LNCaP clone FGC (cell line): Measurements from ENCODE around the gene TFCP2L1.
"Not testable (repeated sequence)": the region's sequence is repeated elsewhere in the genome, so short reads cannot be mapped to it uniquely, and the experiment has no call there.

ENCODE experiments used
- DNase-seq: peaks from one replicate; pipeline ENCODE4 v3.0.0-alpha.2; 2011; ENCODE audit warnings: low read depth
- H3K4me3 ChIP-seq: 2 replicates; pipeline ENCODE4 v1.5.1; 2011; ENCODE audit warnings: mild to moderate bottlenecking, low read depth, low read length, control low read depth
- TF ChIP-seq, protein P1 (sequence below): IDR thresholded peaks from 2 replicates; pipeline ENCODE4 v1.5.1; 2012; ENCODE audit warnings: mild to moderate bottlenecking; ENCODE audit not compliant: control insufficient read depth, insufficient read depth; ENCODE audit errors: extremely low read depth

Gene TFCP2L1, protein sequence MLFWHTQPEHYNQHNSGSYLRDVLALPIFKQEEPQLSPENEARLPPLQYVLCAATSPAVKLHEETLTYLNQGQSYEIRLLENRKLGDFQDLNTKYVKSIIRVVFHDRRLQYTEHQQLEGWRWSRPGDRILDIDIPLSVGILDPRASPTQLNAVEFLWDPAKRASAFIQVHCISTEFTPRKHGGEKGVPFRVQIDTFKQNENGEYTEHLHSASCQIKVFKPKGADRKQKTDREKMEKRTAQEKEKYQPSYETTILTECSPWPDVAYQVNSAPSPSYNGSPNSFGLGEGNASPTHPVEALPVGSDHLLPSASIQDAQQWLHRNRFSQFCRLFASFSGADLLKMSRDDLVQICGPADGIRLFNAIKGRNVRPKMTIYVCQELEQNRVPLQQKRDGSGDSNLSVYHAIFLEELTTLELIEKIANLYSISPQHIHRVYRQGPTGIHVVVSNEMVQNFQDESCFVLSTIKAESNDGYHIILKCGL

DNA sequence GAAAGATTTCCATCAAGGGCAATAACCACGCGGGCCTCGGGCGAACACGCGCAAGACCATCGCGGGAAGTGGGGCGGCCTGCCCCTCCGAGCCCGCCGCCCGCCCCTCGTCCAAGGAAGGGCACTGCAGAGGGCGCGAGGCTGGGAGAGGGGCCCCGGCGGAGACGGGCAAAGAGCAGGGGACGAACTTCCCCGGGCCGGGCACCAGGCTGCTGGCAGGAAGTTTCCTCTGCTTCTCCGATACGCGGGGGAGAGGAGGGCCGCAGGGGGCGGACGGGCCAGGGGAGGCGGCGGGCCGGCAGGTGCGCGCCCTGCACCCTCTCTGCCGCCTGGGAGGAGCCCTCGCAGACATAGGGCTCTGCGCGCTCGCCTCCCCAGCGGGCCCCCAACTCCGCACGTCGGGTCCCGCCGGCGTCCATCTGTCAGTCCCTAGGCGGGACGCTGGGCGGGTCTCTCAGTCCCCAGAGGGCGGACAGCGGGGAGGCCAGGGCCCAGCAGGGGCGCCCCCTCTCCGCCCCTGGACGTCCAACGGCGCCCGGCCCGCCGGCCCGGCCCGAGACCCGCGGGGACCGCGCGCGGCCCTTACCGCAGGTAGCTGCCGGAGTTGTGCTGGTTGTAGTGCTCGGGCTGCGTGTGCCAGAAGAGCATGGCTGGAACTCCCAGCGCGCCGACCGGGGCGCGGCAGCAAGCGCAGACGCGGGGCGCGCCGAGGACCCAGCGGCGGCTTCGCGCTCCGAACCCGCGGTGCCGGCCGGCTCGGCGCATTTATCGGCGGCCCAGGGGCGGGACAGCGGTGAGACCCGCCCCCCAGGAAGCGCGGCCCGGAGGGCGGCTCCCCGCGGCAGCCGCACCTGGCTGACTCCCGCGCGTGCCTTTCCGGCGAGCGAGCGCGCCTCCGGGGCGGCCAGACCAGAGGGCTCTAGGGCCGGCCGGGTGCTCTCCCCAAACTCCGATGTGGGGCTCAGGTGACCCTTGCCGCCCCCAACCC, at the start of gene TFCP2L1:
Gene TFCP2L1 (minus strand): TSS at position 740 of the 987 bp plus-strand sequence. CDS start 93 bp downstream, at position 647.
- no peak within 1 kb of the TSS for H3K4me3 ChIP-seq
- DNase-seq: no peak

DNA sequence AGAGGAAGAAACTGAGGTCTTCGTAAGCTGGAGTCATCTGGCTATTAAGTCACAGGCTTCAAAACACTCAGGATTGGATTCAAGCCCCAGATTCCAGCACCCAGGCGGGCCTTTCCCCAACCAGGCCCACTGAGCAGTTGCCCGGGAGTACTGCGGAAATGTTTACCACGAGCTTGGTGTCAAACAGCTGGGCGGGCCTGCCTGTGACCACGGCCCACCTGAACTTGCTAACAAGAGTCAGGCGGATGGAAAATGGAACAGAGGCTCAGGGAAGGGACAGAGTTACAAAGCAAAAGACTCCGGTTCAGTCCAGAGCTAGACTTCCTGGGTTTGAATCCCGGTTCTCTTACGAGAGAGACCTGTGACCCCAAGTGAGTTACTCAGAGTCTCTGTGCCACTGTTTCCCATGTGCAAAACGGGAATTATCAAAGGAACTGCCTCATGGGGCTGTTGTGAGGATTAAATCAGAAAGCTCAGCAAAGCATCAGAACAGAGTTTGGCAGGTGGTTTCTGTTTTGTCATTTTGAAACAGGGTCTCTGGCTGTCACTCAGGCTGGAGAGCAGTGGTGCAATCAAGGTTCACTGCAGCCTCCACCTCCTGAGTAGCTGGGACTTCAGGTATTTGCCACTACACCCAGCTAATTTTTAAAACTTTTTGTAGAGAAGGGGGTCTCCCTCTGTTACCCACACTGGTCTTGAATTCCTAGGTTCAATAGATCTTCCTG, 49.0 kb upstream of the TFCP2L1 start:
- TF ChIP-seq, protein P1, sequence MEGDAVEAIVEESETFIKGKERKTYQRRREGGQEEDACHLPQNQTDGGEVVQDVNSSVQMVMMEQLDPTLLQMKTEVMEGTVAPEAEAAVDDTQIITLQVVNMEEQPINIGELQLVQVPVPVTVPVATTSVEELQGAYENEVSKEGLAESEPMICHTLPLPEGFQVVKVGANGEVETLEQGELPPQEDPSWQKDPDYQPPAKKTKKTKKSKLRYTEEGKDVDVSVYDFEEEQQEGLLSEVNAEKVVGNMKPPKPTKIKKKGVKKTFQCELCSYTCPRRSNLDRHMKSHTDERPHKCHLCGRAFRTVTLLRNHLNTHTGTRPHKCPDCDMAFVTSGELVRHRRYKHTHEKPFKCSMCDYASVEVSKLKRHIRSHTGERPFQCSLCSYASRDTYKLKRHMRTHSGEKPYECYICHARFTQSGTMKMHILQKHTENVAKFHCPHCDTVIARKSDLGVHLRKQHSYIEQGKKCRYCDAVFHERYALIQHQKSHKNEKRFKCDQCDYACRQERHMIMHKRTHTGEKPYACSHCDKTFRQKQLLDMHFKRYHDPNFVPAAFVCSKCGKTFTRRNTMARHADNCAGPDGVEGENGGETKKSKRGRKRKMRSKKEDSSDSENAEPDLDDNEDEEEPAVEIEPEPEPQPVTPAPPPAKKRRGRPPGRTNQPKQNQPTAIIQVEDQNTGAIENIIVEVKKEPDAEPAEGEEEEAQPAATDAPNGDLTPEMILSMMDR: no peak
- DNase-seq: no peak
- H3K4me3 ChIP-seq: no peak overlapping the region

More for the DNA sequence above, at the start of gene TFCP2L1:
- TF ChIP-seq, protein P1: no peak

DNA sequence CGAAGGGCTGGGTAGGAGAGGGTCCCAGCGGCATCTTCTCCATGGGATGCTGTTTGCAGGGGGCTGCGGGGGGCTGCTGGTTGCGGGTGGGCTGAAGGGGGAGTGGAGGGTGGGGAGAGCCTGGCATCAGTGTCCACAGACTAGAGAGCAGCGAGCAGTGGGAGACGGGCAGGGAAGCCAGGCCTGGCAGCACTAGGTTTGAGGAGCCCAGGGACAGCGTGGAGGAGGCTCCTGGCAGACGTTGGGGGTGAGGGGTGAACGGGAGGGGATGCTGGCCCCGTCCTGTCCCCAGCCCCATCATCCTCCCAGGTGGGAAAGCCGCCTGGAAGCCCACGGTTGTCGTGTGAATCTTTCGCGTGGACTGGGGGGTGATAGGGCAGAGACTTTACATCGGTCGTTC, 48.2 kb upstream of the TFCP2L1 start:
- DNase-seq: no peak
- no peak overlapping the region for H3K4me3 ChIP-seq
- TF ChIP-seq, protein P1: no peak

DNA sequence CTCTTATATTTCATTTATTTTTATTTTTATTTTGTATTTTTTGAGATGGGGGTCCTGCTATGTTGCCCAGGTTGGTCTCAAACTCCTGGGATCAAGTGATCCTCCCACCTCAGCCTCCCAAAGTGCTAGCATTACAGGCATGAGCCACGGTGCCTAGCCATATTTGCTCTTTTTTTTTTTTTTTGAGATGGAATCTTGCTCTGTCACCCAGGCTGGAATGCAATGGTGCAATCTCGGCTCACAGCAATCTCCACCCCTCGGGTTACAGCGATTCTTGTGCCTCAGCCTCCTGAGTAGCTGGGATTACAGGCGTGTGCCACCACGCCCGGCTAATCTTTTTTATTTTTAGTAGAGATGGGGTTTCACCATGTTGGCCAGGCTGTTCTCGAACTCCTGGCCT, 46.3 kb upstream of the TFCP2L1 start:
- DNase-seq, H3K4me3 ChIP-seq: not testable (repeated sequence)

DNA sequence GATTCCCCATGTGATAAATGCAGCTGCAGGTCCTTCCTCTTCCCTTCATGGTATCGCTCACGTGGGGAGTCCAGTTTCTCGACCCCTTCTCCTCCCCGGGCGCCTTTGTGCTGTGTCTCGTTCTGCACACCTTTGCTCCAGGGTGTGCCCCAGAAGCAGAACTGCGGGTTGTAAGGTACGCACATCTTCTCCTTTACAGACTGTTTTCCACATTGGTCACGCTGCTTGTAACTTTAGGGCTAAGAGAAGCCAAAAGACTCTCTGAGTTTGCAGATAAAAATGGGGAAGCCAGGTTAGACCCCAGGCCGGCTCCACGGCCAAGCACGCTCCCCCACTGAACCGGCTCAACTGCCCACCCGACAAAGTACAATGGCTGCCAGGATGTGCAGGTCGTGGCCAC, 45.9 kb upstream of the TFCP2L1 start:
- no peak overlapping the region for H3K4me3 ChIP-seq
- no peak for DNase-seq
- TF ChIP-seq, protein P1: no peak

DNA sequence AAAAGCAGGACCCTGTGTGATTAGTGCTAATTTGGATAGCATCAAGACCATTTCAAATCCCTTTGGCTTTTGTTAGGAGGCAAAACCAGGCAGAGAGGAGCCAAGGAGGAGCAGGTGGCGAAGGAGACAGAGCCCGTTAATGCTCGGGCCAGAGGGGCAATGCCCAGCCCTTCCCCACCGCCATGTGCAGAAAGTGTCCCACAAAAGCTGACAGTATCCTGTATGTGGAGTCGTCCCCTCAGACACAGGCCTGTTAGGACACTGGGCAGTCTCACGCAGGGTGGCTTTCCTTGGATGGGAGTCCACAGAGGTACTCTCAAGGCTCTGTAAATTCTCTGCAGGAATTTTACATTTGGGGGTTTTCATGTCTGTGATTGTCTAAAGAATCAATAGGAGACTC, 44.8 kb upstream of the TFCP2L1 start:
- DNase-seq: no peak
- no peak overlapping the region for H3K4me3 ChIP-seq
- TF ChIP-seq, protein P1: no peak
